ENCODE results near the gene LCORL. TPM values are rescaled to one million over a fixed set of nuclear protein-coding genes. Genes with fewer than 3 reads are reported as not detected.
"Not testable (repeated sequence)": the region's sequence is repeated elsewhere in the genome, so short reads cannot be mapped to it uniquely, and the experiment has no call there.

The LCORL gene
- total RNA-seq, 3 donors from 2014 or later (not counting 1 experiment from before 2014, with no cell fraction given) = 19.9 to 28.4 (median 26.4) TPM

DNA sequence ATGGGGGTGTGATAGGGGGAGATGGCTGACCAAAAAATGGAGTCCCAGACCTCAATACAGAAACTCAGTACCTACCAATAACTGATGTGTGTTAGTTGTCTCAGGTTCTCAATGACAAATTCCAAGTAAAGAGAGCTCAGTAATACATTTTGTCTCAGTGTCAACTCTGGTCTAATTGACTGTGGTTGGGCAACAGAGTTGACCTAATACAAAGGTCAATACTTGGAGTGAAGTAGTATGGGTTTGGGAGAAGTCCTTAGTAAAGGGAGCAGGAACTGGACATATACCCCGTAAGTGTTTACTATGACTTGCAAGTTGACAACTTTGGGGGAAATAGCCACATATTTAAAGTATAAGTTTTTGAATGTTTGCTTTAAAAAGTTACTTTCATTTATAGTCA, 20.5 kb upstream of the LCORL start:
- DNase-seq = no peak
- no peak overlapping the region for H3K27ac Mint-ChIP-seq
- Histone ChIP-seq H3K27ac (ENCODE audit: low read length) (no peak overlapping the region), H3K4me1 (ENCODE audit: control insufficient read depth, insufficient read depth, low read length) (no peaks in the 10 kb centered on the region), H3K4me3 (ENCODE audit: low read length) (no peak overlapping the region), H3K36me3 (ENCODE audit: control insufficient read depth, insufficient read depth, low read length) (no peaks in the 10 kb centered on the region), H3K27me3 (ENCODE audit: control insufficient read depth, insufficient read depth, low read length) (peaks cover 2% of the 10 kb centered on the region), H3K9me3 (ENCODE audit: control insufficient read depth, insufficient read depth, low read length) (no peaks in the 10 kb centered on the region)
- H3K36me3 Mint-ChIP-seq = no peaks in the 10 kb centered on the region
- TF ChIP-seq, protein P1, sequence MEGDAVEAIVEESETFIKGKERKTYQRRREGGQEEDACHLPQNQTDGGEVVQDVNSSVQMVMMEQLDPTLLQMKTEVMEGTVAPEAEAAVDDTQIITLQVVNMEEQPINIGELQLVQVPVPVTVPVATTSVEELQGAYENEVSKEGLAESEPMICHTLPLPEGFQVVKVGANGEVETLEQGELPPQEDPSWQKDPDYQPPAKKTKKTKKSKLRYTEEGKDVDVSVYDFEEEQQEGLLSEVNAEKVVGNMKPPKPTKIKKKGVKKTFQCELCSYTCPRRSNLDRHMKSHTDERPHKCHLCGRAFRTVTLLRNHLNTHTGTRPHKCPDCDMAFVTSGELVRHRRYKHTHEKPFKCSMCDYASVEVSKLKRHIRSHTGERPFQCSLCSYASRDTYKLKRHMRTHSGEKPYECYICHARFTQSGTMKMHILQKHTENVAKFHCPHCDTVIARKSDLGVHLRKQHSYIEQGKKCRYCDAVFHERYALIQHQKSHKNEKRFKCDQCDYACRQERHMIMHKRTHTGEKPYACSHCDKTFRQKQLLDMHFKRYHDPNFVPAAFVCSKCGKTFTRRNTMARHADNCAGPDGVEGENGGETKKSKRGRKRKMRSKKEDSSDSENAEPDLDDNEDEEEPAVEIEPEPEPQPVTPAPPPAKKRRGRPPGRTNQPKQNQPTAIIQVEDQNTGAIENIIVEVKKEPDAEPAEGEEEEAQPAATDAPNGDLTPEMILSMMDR (IDR thresholded peaks at IDR 0.05) = no peak
- H3K27me3 Mint-ChIP-seq (ENCODE audit: low read depth in 2 of 2) = peaks cover 19 to 50% of the 10 kb centered on the region in 2 donors
- WGBS (ENCODE audit: insufficient coverage) = 80% methylated on average over 1 of the region's 1 CpG
- intact Hi-C loops (cut with micrococcal nuclease) = no loop called here
- no peak overlapping the region for H3K4me3 Mint-ChIP-seq
- no peak for ATAC-seq
- no peaks in the 10 kb centered on the region for H3K4me1 Mint-ChIP-seq
- H3K9me3 Mint-ChIP-seq = no peaks in the 10 kb centered on the region

DNA sequence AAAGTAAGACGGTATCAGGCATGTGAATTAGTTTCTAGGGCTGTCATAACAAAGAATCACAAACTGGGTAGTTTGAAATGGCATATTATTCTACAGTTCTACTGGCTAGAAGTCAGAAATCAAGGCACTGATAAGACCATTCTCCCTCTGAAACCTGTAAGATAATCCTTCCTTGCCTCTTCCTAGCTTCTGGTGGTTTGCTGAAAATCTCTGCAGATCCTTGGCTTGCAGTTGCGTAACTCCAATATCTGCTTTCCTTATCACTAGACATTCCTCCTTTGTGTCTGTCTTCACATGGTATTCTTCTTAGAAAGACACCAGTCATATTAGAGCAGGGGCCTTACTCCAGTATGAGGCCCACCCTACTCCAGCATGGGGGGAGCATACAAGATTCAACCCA, 19.6 kb upstream of the LCORL start:
- Mint-ChIP-seq H3K27ac (no peak overlapping the region), H3K4me1 (no peaks in the 10 kb centered on the region), H3K36me3 (no peaks in the 10 kb centered on the region), H3K27me3 (ENCODE audit: low read depth in 2 of 2) (peaks cover 19 to 53% of the 10 kb centered on the region in 2 donors), H3K9me3 (no peaks in the 10 kb centered on the region), H3K4me3 (no peak overlapping the region)
- ATAC-seq = no peak
- Histone ChIP-seq H3K27me3 (ENCODE audit: control insufficient read depth, insufficient read depth, low read length) (peaks cover 2% of the 10 kb centered on the region), H3K27ac (ENCODE audit: low read length) (no peak overlapping the region), H3K36me3 (ENCODE audit: control insufficient read depth, insufficient read depth, low read length) (no peaks in the 10 kb centered on the region), H3K9me3 (ENCODE audit: control insufficient read depth, insufficient read depth, low read length) (no peaks in the 10 kb centered on the region), H3K4me3 (ENCODE audit: low read length) (no peak overlapping the region), H3K4me1 (ENCODE audit: control insufficient read depth, insufficient read depth, low read length) (no peaks in the 10 kb centered on the region)
- intact Hi-C loops (cut with micrococcal nuclease) = no loop called here
- no peak for DNase-seq
- WGBS (ENCODE audit: insufficient coverage) = 89% methylated on average over 1 of the region's 2 CpGs
- TF ChIP-seq, protein P1 (IDR thresholded peaks at IDR 0.05) = no peak

DNA sequence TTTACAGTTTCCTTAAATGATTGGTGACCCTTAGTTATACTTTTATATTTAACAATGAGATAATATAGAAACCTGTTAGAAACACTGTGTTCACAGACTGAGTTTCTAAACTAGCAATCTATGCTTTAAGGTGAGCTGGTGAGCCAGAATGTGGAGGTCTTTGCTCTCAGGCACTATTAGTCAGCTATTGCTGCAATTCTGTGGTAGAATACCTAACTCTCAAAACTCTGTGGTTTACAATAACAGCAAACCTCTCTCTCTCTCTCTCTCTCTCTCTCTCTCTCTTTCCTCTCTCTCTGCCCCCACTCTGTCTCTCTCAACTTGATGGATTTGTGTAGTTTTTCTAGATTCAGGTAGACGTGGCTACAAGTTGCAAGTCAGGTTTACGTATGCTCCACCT, 17.6 kb upstream of the LCORL start:
- no peak overlapping the region for H3K27ac Mint-ChIP-seq
- H3K9me3 Mint-ChIP-seq = no peaks in the 10 kb centered on the region
- ATAC-seq = no peak
- Histone ChIP-seq H3K4me1 (ENCODE audit: control insufficient read depth, insufficient read depth, low read length) (no peaks in the 10 kb centered on the region), H3K27ac (ENCODE audit: low read length) (no peak overlapping the region), H3K36me3 (ENCODE audit: control insufficient read depth, insufficient read depth, low read length) (no peaks in the 10 kb centered on the region), H3K4me3 (ENCODE audit: low read length) (no peak overlapping the region), H3K9me3 (ENCODE audit: control insufficient read depth, insufficient read depth, low read length) (no peaks in the 10 kb centered on the region), H3K27me3 (ENCODE audit: control insufficient read depth, insufficient read depth, low read length) (peaks cover 2% of the 10 kb centered on the region)
- H3K36me3 Mint-ChIP-seq = no peaks in the 10 kb centered on the region
- 77% methylated on average over 2 of the region's 2 CpGs for WGBS (ENCODE audit: insufficient coverage)
- no peaks in the 10 kb centered on the region for H3K4me1 Mint-ChIP-seq
- TF ChIP-seq, protein P1 (IDR thresholded peaks at IDR 0.05) = no peak
- peaks cover 28 to 67% of the 10 kb centered on the region in 2 donors for H3K27me3 Mint-ChIP-seq (ENCODE audit: low read depth in 2 of 2)
- H3K4me3 Mint-ChIP-seq = no peak overlapping the region
- no peak for DNase-seq
- intact Hi-C loops (cut with micrococcal nuclease) = no loop called here

DNA sequence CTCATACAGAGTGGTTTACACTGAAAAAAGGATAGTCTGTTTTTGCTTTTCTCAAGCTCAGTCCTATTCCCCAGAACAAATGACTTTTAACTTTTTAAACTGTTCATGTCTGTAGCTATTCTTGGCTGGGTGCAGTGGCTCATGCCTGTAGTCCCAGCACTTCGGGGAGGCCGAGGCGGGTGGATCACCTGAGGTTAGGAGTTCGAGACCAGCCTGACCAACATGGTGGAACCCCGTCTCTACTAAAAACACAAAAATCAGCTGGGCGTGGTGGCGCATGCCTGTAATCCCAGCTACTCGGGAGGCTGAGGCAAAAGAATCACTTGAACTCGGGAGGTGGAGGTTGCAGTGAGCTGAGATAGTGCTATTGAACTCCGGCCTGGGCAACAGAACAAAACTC, 14.8 kb upstream of the LCORL start:
- H3K4me1 Mint-ChIP-seq; H3K36me3 ChIP-seq (ENCODE audit: control insufficient read depth, insufficient read depth, low read length); intact Hi-C loops (cut with micrococcal nuclease); H3K27ac ChIP-seq (ENCODE audit: low read length); H3K27ac Mint-ChIP-seq; DNase-seq; H3K9me3 Mint-ChIP-seq; ATAC-seq; H3K27me3 ChIP-seq (ENCODE audit: control insufficient read depth, insufficient read depth, low read length); H3K4me1 ChIP-seq (ENCODE audit: control insufficient read depth, insufficient read depth, low read length); H3K9me3 ChIP-seq (ENCODE audit: control insufficient read depth, insufficient read depth, low read length); H3K4me3 Mint-ChIP-seq; H3K4me3 ChIP-seq (ENCODE audit: low read length); H3K36me3 Mint-ChIP-seq: not testable (repeated sequence)
- peaks cover 34 to 64% of the 10 kb centered on the region in 2 donors for H3K27me3 Mint-ChIP-seq (ENCODE audit: low read depth in 2 of 2)
- 97% methylated on average over 9 of the region's 10 CpGs for WGBS (ENCODE audit: insufficient coverage)
